Stimulated activated CD4-positive, alpha-beta T cell treated with anti-CD3 and anti-CD28 coated beads, Interleukin-1b, Interleukin-23, amount 100 ng/mL, for 1 hour (primary cell): ENCODE results near the gene DDC.
"Not testable (repeated sequence)": the region's sequence is repeated elsewhere in the genome, so short reads cannot be mapped to it uniquely, and the experiment has no call there.

Source experiments
- DNase-seq, 2 donors: peaks; one replicate each; pipeline ENCODE4 v3.0.0-alpha.2; 2020; ENCODE audit warnings: low read depth in 2 of 2

The DDC gene

DNA sequence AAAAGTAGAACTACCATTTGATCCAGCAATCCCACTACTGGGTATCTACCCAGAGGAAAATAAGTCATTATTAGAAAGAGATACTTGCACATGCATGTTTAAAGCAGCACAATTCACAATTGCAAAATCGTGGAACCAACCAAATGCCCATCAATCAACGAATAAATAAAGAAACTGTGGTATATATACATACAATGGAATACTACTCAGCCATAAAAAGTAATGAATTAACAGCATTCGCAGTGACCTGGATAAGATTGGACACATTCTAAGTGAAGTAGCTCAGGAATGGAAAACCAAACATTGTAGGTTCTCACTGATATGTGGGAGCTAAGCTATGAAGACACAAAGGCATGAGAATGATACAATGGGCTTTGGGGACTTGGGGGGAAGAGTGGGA is 45.9 kb downstream of the DDC start:
- not testable (repeated sequence) for DNase-seq

DNA sequence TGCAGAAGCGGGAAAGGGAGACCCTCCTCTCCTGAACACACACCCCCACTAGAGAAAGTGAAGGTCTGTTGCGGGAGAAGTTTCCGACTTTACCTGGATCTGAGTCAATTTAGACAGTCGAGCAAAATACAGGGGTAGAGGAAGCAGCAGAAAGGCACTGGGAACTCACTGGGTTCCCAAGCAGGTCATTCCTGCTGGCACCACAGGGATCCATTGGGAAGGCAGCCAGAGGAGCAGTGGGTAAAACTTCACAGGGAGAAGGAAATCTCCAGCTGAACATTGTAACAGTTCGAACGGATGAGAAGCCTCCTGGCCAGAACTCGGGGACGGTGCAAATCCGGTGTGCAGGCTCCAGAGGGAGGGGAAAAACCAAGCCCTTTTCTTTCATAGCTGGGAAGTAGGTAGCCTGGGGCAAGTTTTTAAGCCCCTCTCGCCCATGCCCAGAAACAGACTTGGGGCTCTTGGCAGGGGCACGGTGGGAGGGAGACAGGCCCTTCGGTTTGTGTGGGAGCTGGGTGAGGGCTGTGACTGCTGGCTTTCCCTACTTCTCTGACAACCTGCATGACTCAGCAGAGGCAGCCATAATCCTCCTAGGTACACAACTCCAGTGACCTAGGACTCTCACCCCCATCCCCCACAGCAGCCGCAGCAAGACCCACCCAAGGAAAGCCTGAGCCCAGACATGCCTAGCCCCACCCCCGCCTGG is 51.9 kb downstream of the DDC start:
- DNase-seq, result no peak

DNA sequence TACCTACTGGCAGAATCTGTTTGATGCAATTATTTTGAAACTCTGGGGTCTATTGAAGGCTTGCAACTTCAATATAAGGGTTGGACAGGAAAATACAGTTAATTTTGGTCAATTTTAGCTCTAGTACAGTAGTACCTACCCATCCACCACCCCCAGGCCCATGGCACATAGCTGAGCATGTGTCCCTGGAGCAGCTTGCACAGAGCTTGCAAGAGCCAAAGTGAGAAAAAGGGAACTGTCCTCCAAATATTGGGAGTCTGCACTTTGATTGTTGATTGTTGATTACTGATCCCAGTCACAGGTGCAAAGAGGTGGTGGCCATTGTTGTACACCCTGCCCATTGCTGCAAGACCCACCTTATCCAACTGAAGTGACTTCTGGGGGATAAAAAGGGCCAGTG is 52.8 kb downstream of the DDC start:
- no peak for DNase-seq

GRCh38 chr7:50509459-50509858 is 55.7 kb downstream of the DDC start:
- no peak for DNase-seq

DNA sequence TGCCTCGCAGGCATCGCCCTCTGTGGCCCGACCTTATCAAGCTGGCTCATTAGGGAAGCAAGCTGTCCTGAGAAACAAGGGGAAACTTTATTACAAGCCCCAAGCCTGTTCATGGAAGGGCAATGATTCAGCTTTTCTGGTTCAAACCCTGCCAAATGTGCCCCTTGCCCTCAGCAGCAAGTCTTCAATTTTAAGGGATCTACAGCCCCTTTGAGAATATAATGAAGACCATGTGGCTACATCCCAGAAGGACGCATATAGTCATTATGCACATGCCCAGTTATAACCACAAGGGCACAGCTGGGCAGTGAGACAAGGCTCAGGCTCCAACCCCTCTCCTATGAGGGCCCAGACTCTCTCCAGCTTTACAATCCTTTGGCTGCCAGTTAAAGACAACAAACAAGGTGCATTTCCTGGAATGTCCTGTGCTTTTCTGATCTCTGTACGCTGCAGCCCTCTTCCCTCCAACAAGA is 56.7 kb downstream of the DDC start:
- DNase-seq, result no peak

DNA sequence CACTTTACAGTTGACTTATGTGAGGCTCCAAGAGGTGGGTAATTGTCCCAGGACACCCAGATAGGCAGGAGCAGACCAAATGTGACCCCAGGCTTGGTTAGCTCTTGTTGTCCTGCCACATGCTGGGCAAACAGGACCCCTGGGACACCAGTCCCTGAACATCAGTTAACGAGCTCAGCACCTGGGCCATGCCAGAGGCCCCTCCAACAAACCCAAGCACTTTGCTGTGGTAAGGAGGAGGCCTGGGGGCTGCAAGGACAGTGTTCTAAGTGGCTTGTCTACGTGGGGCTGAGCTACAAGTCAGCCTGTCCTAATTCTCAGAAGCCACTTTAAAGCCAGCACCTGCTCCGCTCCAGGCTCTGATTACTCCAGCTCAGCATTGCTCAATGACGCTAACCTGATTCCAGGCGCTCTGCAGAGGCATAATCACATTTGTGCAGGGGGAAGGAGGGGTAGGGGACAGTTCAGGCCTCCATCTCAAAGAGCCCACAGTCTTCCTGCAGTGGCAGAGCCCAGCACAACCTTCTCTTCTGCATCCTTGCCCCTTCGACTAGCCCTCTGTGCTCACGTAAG is 57.2 kb downstream of the DDC start:
- no peak for DNase-seq

DNA sequence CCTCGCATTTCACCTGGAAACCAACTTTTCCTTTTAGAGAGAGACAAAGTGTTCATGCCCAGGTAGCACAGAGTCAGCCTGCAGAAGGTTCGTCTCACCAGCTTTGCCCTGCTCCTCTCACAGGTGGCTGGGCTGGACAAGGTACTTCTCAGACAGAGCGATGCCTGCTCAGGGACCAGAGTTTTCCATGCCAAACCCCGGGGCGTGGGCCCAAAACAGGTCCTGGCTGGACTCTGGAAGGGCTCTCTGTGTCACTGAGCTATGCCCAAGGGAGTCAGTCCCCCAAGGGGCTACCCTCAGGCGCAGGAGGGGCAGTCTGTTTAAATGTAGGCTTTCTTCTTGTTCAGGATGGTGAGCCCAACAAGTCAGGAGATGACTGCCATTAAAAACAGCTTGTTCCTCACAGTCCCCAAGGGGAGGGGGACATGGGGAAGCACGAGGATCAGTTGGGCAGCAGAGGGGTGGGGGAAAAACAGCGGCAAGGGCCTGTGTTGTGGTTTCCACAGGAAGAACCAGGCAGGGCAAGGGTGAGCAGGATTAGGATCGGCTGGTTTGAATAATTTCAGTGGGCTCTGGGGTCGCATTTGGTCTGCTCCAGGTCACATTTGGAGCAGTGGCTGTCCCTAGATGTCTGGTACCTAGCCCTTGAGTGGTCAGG is 59.5 kb downstream of the DDC start:
- no peak for DNase-seq

DNA sequence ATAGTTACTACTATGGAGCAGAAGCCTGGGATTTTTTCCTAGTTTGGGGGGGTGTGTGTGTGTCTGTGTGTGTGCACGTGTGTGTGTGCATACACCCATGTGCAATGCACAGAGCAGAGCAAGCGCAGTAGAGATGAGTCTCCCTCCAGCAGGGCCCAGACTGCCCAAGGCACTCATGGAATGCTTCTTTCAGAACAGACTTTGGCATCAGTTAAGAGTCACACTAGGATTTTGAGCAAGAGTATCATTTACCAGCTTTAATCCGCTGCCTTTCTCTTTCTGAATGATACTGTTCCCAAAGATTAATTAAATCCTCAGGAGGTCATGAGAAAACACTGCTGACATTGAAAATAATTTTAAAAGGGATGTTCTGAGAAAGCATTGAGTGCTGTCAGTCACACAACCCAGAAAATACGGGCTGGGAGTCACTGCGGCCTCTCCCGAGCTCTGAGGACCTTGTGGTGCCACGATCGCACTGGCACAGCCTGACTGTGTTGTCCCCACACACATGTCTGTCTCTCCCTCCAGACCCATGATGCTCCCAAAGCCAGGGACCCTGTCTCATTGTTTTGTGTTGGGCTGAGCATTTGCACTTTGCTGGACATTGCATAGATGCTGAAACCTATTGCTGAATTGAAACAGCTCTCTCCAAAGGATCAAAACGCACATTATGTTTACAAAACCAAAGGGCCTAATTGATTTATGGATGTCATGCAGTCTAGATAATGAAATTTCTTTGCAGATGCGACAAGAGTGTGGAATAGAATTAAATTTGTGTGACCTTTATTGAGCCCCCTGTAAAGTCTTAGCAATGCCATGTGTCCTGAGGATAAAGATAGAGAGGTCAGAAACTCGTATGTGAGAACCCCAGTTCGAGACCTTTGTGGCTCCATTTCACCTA is 60.3 kb downstream of the DDC start:
- no peak for DNase-seq

GRCh38 chr7:50502947-50503346 is 62.3 kb downstream of the DDC start:
- DNase-seq, result no peak

DNA sequence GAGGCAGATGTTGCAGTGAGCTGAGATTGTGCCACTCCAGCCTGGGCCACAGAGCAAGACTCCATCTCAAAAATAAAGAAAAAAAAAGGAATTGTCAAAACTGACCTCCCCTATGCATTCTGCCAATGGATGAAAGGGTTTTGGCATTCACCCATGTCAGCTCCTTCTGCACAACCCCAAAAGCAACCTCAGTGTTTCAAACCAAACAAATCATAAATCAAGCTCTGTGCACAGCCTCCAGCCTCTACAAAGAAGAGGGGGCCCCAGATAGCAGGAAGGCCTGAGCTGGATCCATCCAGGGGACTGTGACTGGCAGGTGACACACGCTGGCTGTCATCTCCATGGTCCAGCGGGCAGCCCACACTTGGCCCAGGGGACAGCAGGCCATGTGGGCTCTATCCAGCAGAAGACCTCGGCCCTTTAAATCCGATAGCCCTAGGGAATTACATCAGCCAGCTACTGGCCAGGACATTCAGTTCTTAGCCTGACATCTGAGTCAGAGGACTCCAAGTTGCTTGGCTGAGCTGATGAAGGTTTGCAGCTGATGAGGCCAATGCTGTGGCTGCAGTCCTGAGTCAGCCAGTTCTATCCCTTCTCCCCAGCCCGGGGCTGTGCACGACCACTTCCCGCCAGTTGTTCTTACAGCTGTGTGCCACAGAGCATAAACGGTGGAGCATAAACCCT is 63.1 kb downstream of the DDC start:
- no peak for DNase-seq

GRCh38 chr7:50499092-50499491 is 66.1 kb downstream of the DDC start:
- DNase-seq, result no peak

- no peak for DNase-seq
These were observed 67.2 kb downstream of the DDC start for GRCh38 chr7:50497968-50498367.

GRCh38 chr7:50497068-50497642 is 68.0 kb downstream of the DDC start:
- no peak for DNase-seq

DNA sequence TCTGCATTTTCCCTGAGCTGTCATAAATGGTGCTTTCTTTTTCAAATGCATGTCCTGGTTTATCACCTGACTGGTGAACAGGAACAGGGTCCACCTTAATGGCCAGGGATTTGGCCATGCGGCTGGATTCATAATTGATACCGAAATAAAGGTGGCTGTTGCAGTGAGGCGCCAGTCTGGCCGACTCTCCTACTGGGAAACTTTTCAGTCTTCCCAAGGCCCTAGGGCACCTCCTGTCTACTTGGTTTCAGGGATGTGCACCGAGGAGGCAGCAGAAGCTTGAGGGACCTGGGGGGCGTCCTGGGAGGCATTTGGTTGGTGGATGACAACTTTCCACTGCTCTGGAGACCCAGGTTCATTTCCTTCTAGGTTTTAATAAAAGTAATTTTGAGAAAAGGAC is 68.6 kb downstream of the DDC start:
- DNase-seq, result no peak

GRCh38 chr7:50495746-50496145 is 69.5 kb downstream of the DDC start:
- DNase-seq, result no peak

- DNase-seq, result no peak
These were observed 72.3 kb downstream of the DDC start for GRCh38 chr7:50492770-50493519.

- no peak for DNase-seq
These were observed 73.3 kb downstream of the DDC start for GRCh38 chr7:50491943-50492342.

DNA sequence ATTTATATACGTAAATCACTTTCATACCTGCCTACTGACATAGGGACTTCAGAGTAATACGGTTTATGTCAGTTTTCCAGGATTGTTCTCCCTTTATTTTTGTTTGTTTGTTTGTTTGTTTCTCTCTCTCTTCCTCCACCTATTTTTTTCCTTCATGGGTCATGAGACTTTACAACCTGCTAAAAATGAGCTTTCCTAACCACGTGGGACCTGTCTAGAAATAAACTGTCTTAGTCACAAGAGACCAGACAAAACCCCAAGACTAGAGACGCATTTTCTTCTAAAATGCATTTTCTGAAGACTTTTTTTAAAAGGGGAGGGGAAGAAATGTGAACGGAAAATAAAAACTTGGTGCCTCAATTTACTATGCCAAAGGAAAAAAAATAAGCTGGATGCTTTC is 74.0 kb downstream of the DDC start:
- no peak for DNase-seq

DNA sequence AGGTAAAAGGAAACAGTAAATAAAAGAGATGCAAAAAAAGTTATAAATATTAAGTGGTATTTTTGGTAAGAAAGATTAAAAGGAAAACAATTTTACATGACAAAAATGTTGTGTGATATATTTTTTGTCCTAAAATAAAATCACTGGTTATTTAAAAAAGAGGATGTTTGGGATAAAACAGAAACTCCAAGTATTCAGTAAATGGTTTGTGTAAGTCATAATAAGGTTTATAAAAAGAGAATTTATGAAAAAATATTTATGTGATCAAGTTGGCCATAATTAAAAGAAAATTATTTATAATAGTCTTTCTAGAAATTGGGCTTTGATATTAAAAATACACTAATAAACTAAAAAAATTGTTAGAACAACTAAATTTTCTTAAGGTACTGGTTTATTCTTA is 76.8 kb downstream of the DDC start:
- no peak for DNase-seq

DNA sequence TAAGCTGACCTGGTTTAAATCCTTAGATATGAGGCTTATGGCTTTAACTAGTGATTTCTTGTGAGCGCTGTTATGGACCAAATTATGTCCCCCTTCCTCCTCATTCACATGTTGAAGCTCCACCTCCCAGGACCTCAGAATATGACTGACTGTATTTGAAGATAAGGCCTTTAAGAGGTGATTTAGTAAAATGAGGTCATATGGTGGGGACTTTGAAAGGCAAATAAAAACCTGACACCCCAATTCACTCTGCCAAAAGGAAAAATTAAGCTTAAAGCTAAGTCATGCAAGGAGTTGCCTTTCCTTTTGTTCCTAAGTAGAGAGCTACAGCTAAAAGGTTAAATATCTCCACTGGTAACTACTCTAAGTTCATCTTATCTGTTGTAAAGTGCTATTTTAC is 78.7 kb downstream of the DDC start:
- DNase-seq, result no peak

GRCh38 chr7:50481867-50482266 is 83.3 kb downstream of the DDC start:
- no peak for DNase-seq
